Common myeloid progenitor, CD34-positive (primary cell): Measurements from ENCODE around the gene TSFM.

Experiments
- CTCF ChIA-PET: fragments of 350-600 bp; sonication (Branson Sonifier 250); formaldehyde crosslinking; loops from one replicate; lab custom pipeline; 2021; ENCODE audit warnings: antibody characterized with exemption; lab: Charles Lee
- POLR2A ChIA-PET: fragments of 350-600 bp; sonication (Branson Sonifier 250); formaldehyde crosslinking; loops from one replicate; lab custom pipeline; 2021; ENCODE audit warnings: antibody characterized with exemption; lab: Charles Lee
- DNase-seq, 3 donors: peaks; one replicate each; pipeline versions ENCODE4 v3.0.0 to v3.0.0-alpha.2; 2013
- H3K27ac ChIP-seq, 2 experiments: 1 replicate in 1 of 2; 2 replicates in 1 of 2; pipeline ENCODE4 v1.7.0; 2013; ENCODE audit warnings: inconsistent platforms in 2 of 2, low read length in 2 of 2, mild to moderate bottlenecking in 2 of 2, low read depth in 1 of 2, moderate library complexity in 1 of 2; ENCODE audit not compliant: severe bottlenecking in 2 of 2, insufficient read depth in 1 of 2, poor library complexity in 1 of 2
- H3K27me3 ChIP-seq, 5 experiments: replicated peaks in 2 of 5; 1 replicate in 3 of 5; 2 replicates in 2 of 5; pipeline versions ENCODE4 v1.6.1 to v1.7.0; 2013; ENCODE audit warnings: low read length in 4 of 5, mild to moderate bottlenecking in 2 of 5, moderate library complexity in 2 of 5, inconsistent platforms in 1 of 5; ENCODE audit not compliant: insufficient read depth in 5 of 5, control insufficient read depth in 4 of 5
- H3K36me3 ChIP-seq, 4 experiments: 1 replicate in 2 of 4; 2 replicates in 2 of 4; pipeline versions ENCODE4 v1.6.1 to v1.7.0; 2013; ENCODE audit warnings: low read length in 3 of 4, control low read depth in 1 of 4, mild to moderate bottlenecking in 1 of 4; ENCODE audit not compliant: control insufficient read depth in 4 of 4, insufficient read depth in 4 of 4
- H3K4me1 ChIP-seq, 4 experiments: 1 replicate in 3 of 4; 2 replicates in 1 of 4; pipeline versions ENCODE4 v1.6.1 to v1.7.1; 2013; ENCODE audit warnings: low read length in 3 of 4, mild to moderate bottlenecking in 3 of 4, control low read depth in 1 of 4, inconsistent platforms in 1 of 4, moderate library complexity in 1 of 4; ENCODE audit not compliant: control insufficient read depth in 4 of 4, insufficient read depth in 4 of 4; ENCODE audit errors: control extremely low read depth in 1 of 4
- H3K4me3 ChIP-seq, 7 experiments: 1 replicate in 4 of 7; 2 replicates in 3 of 7; pipeline versions ENCODE4 v1.5.1 to v1.7.0; 2013; ENCODE audit warnings: mild to moderate bottlenecking in 7 of 7, low read length in 6 of 7, moderate library complexity in 6 of 7, inconsistent platforms in 2 of 7, low read depth in 2 of 7, control low read depth in 1 of 7; ENCODE audit not compliant: insufficient read depth in 4 of 7, control insufficient read depth in 1 of 7; ENCODE audit errors: extremely low read depth in 1 of 7
- H3K9me3 ChIP-seq, 5 experiments: 1 replicate in 4 of 5; 2 replicates in 1 of 5; pipeline versions ENCODE4 v1.6.1 to v1.7.1; 2013; ENCODE audit warnings: low read length in 4 of 5, mild to moderate bottlenecking in 2 of 5, inconsistent platforms in 1 of 5, low read depth in 1 of 5, moderate library complexity in 1 of 5; ENCODE audit not compliant: control insufficient read depth in 4 of 5, insufficient read depth in 2 of 5; ENCODE audit errors: control extremely low read depth in 1 of 5
- WGBS: methylation state at CpG from one replicate; pipeline ENCODE4 v1.1.5; 2013; ENCODE audit not compliant: insufficient coverage; 5-methylcytosine and 5-hydroxymethylcytosine counted together

The TSFM gene

GRCh38 chr12:57763881-57764661, 18.5 kb upstream of the TSFM start:
- Histone ChIP-seq H3K4me3 (peak overlapping the region in 1 of 7 experiments; percentile 77), H3K36me3 (peaks cover 0 to 10% (median 5%) of the 10 kb centered on the region in 4 experiments), H3K9me3 (no peaks in the 10 kb centered on the region), H3K27ac (no peak overlapping the region), H3K4me1 (peaks cover 0 to 29% (median 26%) of the 10 kb centered on the region in 4 experiments), H3K27me3 (peaks cover 0 to 50% (median 20%) of the 10 kb centered on the region in 5 experiments)
- no peak for DNase-seq
- POLR2A ChIA-PET, result no interaction called here
- CTCF ChIA-PET, result interaction anchor here (1.5 to 7.4 kb wide), 3 partner anchors 8 to 22 kb away, joined by 4 to 74 read pairs (median 43); partner anchors contain the start of genes EEF1AKMT3, MARCHF9 and METTL1
- 95% methylated on average over 4 of the region's 6 CpGs for WGBS

- Histone ChIP-seq H3K27me3 (peaks cover 0 to 50% (median 20%) of the 10 kb centered on the region in 5 experiments), H3K9me3 (no peaks in the 10 kb centered on the region), H3K4me1 (peaks cover 0 to 29% (median 26%) of the 10 kb centered on the region in 4 experiments), H3K27ac (no peak overlapping the region), H3K4me3 (peak overlapping the region in 6 of 7 experiments; percentile 40 to 77 (median 59)), H3K36me3 (peaks cover 2 to 14% (median 9%) of the 10 kb centered on the region in 4 experiments)
- ChIA-PET POLR2A (no interaction called here), CTCF (interaction anchor here (0.9 to 7.4 kb wide), 4 partner anchors 8 to 36 kb away, joined by 3 to 74 read pairs (median 24); partner anchors contain the start of genes EEF1AKMT3, MARCHF9 and METTL1)
- no peak for DNase-seq
- WGBS, result 16% methylated on average over 15 of the region's 17 CpGs
Measured at GRCh38 chr12:57764662-57765002, 18.0 kb upstream of the TSFM start.

- Histone ChIP-seq H3K36me3 (peaks cover 3 to 17% (median 13%) of the 10 kb centered on the region in 4 experiments), H3K27ac (no peak overlapping the region), H3K27me3 (peaks cover 0 to 50% (median 20%) of the 10 kb centered on the region in 5 experiments), H3K4me1 (peaks cover 0 to 29% (median 26%) of the 10 kb centered on the region in 4 experiments), H3K4me3 (peak overlapping the region; percentile 30 to 77 (median 58)), H3K9me3 (no peaks in the 10 kb centered on the region)
- POLR2A ChIA-PET, result no interaction called here
- CTCF ChIA-PET, result interaction anchor here (0.9 to 7.4 kb wide), 4 partner anchors 9 to 36 kb away, joined by 3 to 74 read pairs (median 24); partner anchors contain the start of genes EEF1AKMT3, MARCHF9 and METTL1
- 1% methylated on average over 53 of the region's 60 CpGs for WGBS
- DNase-seq, result peak in 2 of 3 donors; percentile 60 to 67
Measured at GRCh38 chr12:57765003-57765697, 17.4 kb upstream of the TSFM start.

DNA sequence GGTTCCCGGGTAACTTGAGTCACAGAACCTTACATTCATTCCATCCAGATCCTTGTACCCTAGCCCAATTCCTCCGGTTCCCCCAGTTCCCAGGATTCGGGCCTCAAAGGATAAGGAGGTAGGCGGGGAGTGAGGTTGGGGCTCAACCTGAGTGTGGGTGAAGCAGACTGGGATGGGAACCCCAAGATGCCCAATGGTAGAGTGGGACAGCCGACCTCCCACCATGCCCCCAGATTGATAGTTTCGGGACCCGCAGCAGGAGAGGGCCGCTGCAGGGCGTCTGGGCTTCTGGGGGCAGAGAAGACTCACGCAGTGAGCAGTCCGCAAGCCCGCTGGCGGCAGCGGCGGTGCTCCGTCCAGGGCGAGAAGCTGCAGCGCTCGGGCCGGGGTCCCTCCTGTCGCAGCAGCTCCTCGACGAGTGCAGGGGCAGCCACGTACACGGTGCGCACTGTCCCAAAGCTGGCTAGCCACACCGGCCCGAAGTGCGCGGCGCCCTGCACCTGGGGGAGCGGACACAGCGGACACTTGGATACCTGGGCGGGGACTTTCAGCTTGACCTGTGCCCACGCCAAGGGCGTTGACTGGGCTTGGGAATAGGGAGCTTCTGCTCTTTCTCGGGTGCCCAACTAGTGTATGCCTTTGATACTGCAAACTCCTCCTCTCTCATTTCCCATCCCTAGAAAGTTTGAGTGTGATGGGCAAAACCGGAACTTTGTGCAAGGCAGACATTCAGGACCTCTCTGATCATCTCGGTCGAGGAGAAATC, 16.7 kb upstream of the TSFM start:
- H3K4me1 ChIP-seq, result peaks cover 2 to 31% (median 30%) of the 10 kb centered on the region in 4 experiments
- H3K27me3 ChIP-seq, result peaks cover 0 to 50% (median 20%) of the 10 kb centered on the region in 5 experiments
- ChIA-PET POLR2A (no interaction called here), CTCF (interaction anchor here (0.7 to 7.4 kb wide), 7 partner anchors 10 to 71 kb away, joined by 3 to 74 read pairs (median 4); partner anchors contain the start of genes EEF1AKMT3, MARCHF9 and METTL1)
- no peak for DNase-seq
- no peak overlapping the region for H3K27ac ChIP-seq
- 3% methylated on average over 33 of the region's 40 CpGs for WGBS
- peak overlapping the region in 6 of 7 experiments; percentile 40 to 77 (median 59) for H3K4me3 ChIP-seq
- peaks cover 5 to 23% (median 13%) of the 10 kb centered on the region in 4 experiments for H3K36me3 ChIP-seq
- no peaks in the 10 kb centered on the region for H3K9me3 ChIP-seq

GRCh38 chr12:57766464-57767304, 15.9 kb upstream of the TSFM start, which contains the start of gene CYP27B1:
Gene CYP27B1, minus strand, starts transcription at chr12:57767078. Its CDS starts 37 bp downstream, at chr12:57767041.
- H3K27ac ChIP-seq, result no peak within 1 kb of the TSS
- 6% methylated on average over 34 of the region's 38 CpGs for WGBS
- peaks cover 5 to 25% (median 13%) of the 10 kb centered on the region in 4 experiments for H3K36me3 ChIP-seq
- peak within 1 kb of the TSS in 4 of 7 experiments; percentile 52 to 77 (median 63) for H3K4me3 ChIP-seq
- peak in 1 of 3 donors; percentile 35 for DNase-seq
- peaks cover 0 to 50% (median 19%) of the 10 kb centered on the region in 5 experiments for H3K27me3 ChIP-seq
- POLR2A ChIA-PET, result no interaction called here
- CTCF ChIA-PET, result interaction anchor here (0.7 to 4.4 kb wide), 8 partner anchors 7 to 71 kb away, joined by 3 to 43 read pairs (median 6); partner anchors contain the start of gene MARCHF9
- H3K9me3 ChIP-seq, result no peaks in the 10 kb centered on the region
- H3K4me1 ChIP-seq, result peaks cover 2 to 38% (median 37%) of the 10 kb centered on the region in 4 experiments
